ENCODE data around the gene GORAB.

GRCh38 chr1:170555370-170555769 is 23.4 kb downstream of the GORAB start:
- TF ChIP-seq CTCF (IDR thresholded peaks at IDR 0.05) (no peak), POLR2A (IDR thresholded peaks at IDR 0.05) (no peak)
